GM12873 (cell line): ENCODE measurements around the gene MYLK.

ENCODE experiments used
- CTCF ChIP-seq: IDR thresholded peaks from 2 replicates; pipeline ENCODE4 v1.5.1; 2012; ENCODE audit warnings: low read depth, mild to moderate bottlenecking, moderate library complexity, low read length, control low read depth; ENCODE audit not compliant: insufficient read depth; ENCODE audit errors: missing control alignments

The MYLK gene

GRCh38 chr3:123583561-123583960 lies 300.6 kb downstream of the MYLK start:
- TF ChIP-seq CTCF = no peak

- TF ChIP-seq CTCF = no peak
Measured at GRCh38 chr3:123582315-123582714, 301.8 kb downstream of the MYLK start.

GRCh38 chr3:123576122-123576521 lies 308.0 kb downstream of the MYLK start:
- no peak for TF ChIP-seq CTCF

- TF ChIP-seq CTCF = no peak
Measured at GRCh38 chr3:123571973-123572365, 312.2 kb downstream of the MYLK start.

- no peak for TF ChIP-seq CTCF
Measured at GRCh38 chr3:123571264-123571972, 312.7 kb downstream of the MYLK start.

GRCh38 chr3:123568875-123569274 lies 315.3 kb downstream of the MYLK start:
- no peak for TF ChIP-seq CTCF

GRCh38 chr3:123568034-123568433 lies 316.1 kb downstream of the MYLK start:
- TF ChIP-seq CTCF = no peak
